Activated CD4-positive, alpha-beta T cell treated with anti-CD3 and anti-CD28 coated beads, Interleukin-2, Interleukin-6, amounts not matched to agents 100 ng/mL and 50 ng/mL, durations not matched to agents 16 hours and 8 hours (primary cell): ENCODE data around the gene WDR46.

Experiments used
- DNase-seq: peaks from one replicate; pipeline ENCODE4 v3.0.0-alpha.2; 2020

Gene WDR46

GRCh38 chr6:33313105-33313708, 24.2 kb upstream of the WDR46 start:
- peak; percentile 36 for DNase-seq

GRCh38 chr6:33312361-33313104, 23.5 kb upstream of the WDR46 start:
- peak; percentile 86 for DNase-seq

- DNase-seq, result no peak
Measured at GRCh38 chr6:33306356-33306755, 17.3 kb upstream of the WDR46 start.

GRCh38 chr6:33305052-33305451, 16.0 kb upstream of the WDR46 start:
- DNase-seq, result no peak

- no peak for DNase-seq
Measured at GRCh38 chr6:33304216-33304615, 15.2 kb upstream of the WDR46 start.

- DNase-seq, result no peak
Measured at GRCh38 chr6:33301877-33302276, 12.8 kb upstream of the WDR46 start.

- peak; percentile 96 for DNase-seq
Measured at GRCh38 chr6:33299237-33299944, 10.4 kb upstream of the WDR46 start.

- DNase-seq, result peak; percentile 66
Measured at GRCh38 chr6:33298773-33299236, 9.8 kb upstream of the WDR46 start, which contains the start of gene RGL2. RGL2 (minus strand) TSS chr6:33298942; CDS start chr6:33298610, 332 bp downstream.

- DNase-seq, result peak; percentile 75
Measured at GRCh38 chr6:33297956-33298772, 9.1 kb upstream of the WDR46 start.

- DNase-seq, result no peak
Measured at GRCh38 chr6:33297406-33297955, 8.4 kb upstream of the WDR46 start.

- DNase-seq, result no peak
Measured at GRCh38 chr6:33296797-33297405, 7.9 kb upstream of the WDR46 start.

GRCh38 chr6:33295621-33296369, 6.8 kb upstream of the WDR46 start:
- DNase-seq, result no peak

- no peak for DNase-seq
Measured at GRCh38 chr6:33294086-33294823, 5.2 kb upstream of the WDR46 start.

GRCh38 chr6:33292996-33293682, 4.1 kb upstream of the WDR46 start:
- DNase-seq, result no peak

GRCh38 chr6:33290459-33290858, 1.4 kb upstream of the WDR46 start:
- no peak for DNase-seq

- DNase-seq, result no peak
Measured at GRCh38 chr6:33289784-33290315, 811 bp upstream of the WDR46 start.

GRCh38 chr6:33288141-33288920, 708 bp downstream of the WDR46 start:
- no peak for DNase-seq

- DNase-seq, result no peak
Measured at GRCh38 chr6:33286946-33287914, 1.8 kb downstream of the WDR46 start.
